Memory B cell (primary cell): ENCODE data around the gene SLC22A12.
"Not testable (repeated sequence)": the region's sequence is repeated elsewhere in the genome, so short reads cannot be mapped to it uniquely, and the experiment has no call there.

Source experiments
- ATAC-seq: fragments of 150-1000 bp; cut with Tn5 transposase; 2 replicates; pipeline ENCODE4 v1.10.0; 2021; ENCODE audit warnings: low read depth, mild to moderate bottlenecking, moderate library complexity
- DNase-seq, 2 donors: peaks; one replicate each; pipeline ENCODE4 v3.0.0; 2022; ENCODE audit warnings: low spot score in 2 of 2
- H3K27ac Mint-ChIP-seq: one replicate; pipeline ENCODE4 v1.8.0; 2022; ENCODE audit warnings: mild to moderate bottlenecking, moderate library complexity, mixed read lengths
- H3K27me3 Mint-ChIP-seq: one replicate; pipeline ENCODE4 v1.8.0; 2022; ENCODE audit warnings: mixed read lengths
- H3K36me3 Mint-ChIP-seq: one replicate; pipeline ENCODE4 v1.8.0; 2022; ENCODE audit warnings: mild to moderate bottlenecking, mixed read lengths
- H3K4me1 Mint-ChIP-seq: one replicate; pipeline ENCODE4 v1.8.0; 2022; ENCODE audit warnings: mixed read lengths
- H3K4me3 Mint-ChIP-seq: one replicate; pipeline ENCODE4 v1.8.0; 2022; ENCODE audit warnings: mild to moderate bottlenecking, moderate library complexity, mixed read lengths
- H3K9me3 Mint-ChIP-seq: one replicate; pipeline ENCODE4 v1.8.0; 2022; ENCODE audit warnings: mixed read lengths

The SLC22A12 gene

DNA sequence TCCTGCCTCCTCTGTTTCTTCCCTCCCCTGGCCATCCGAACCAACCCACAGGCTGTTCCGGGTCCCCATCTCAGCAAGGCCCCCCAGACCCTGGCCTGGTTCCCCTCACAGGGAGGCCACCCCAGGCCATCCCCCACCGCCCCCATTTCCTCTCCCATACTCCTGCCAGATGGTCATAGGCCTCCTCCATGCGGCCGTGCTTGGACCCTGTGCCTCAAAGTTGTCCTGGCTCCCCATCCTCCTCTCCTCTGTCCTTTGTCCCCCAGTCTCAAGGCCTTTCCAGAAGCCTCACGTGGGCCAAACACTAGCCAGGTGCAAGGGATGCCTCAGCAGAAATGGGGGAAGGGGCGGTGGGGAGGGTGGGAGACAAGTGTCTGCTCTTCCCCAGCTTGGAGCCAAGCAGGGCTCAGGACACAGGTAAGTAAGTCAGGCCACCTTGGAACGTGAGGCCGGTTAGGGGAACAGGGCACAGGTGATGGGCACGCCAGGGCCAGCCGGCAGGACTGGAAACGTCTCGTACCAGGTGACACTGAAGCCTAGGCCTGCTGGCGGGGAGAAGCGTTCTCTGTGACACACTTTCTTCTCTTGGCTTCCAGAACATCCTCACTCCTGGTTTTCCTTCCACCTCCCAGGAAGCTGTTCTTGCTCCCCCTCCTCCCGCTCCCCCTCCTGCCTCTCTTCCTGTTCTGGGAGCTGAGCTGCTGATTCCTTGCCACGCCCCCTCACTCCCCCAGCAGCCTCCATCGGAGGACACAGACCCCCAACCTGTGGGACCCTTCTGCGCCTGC, 31.5 kb upstream of the SLC22A12 start:
- ATAC-seq (no peak), DNase-seq (no peak)
- no peak overlapping the region for H3K27ac Mint-ChIP-seq
- H3K27me3 Mint-ChIP-seq = peaks cover 23% of the 10 kb centered on the region
- H3K4me3 Mint-ChIP-seq = no peak overlapping the region
- no peaks in the 10 kb centered on the region for H3K36me3 Mint-ChIP-seq
- no peaks in the 10 kb centered on the region for H3K9me3 Mint-ChIP-seq
- H3K4me1 Mint-ChIP-seq = peaks cover 3% of the 10 kb centered on the region

DNA sequence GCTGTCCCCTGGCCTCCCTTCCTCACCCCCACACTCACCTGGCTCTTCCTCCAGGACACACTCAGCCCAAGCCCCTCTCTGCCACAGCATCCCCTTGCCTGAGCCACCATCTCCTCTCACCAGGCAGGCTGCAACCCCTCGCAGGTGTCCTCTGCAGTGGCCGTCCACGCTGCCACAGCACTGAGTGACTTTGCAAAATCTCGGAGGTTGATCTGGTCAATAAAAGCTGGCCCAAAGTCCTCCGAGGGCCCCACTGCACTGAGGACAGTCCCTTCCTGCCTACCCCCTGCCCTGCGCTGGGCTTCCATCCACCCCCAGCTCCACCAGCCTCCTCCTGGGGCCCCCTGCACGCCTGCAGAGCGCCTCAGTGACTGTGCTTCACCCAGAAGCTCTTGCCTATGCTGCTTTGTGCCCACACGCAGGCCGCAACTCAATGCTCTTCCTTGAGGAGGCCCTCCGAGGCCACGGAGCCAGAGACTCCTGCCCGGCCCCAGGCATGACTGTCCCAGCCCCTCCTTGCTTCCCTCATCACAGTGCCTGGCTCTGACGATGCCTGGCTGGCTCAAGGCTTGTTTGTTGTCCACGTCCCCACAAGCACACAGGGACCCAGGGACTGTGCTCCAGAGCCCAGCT, 30.8 kb upstream of the SLC22A12 start:
- peaks cover 3% of the 10 kb centered on the region for H3K4me1 Mint-ChIP-seq
- DNase-seq (no peak), ATAC-seq (no peak)
- H3K27ac Mint-ChIP-seq = no peak overlapping the region
- peaks cover 25% of the 10 kb centered on the region for H3K27me3 Mint-ChIP-seq
- H3K9me3 Mint-ChIP-seq = no peaks in the 10 kb centered on the region
- H3K36me3 Mint-ChIP-seq = no peaks in the 10 kb centered on the region
- no peak overlapping the region for H3K4me3 Mint-ChIP-seq

DNA sequence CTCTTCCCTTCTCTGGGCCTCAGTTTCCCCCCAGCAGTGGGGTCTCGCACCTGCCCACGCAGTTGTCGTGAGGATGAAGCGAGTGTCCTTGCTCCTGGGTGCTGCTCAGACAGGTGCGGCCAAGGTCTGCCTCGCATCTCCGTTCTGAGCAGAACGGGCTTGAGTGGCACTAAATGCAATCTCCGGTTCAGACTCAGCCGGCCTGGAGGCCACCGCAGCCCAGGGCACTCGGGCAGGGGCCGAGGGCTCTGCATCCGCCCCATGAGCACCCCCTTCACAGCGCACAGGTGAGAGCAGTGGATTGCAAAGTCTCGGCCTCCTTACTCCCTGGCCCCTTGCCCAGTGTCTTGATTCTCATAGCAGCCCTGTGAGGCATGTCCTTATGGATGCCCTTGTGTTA, 30.1 kb upstream of the SLC22A12 start:
- DNase-seq (no peak), ATAC-seq (no peak)
- Mint-ChIP-seq H3K9me3 (no peaks in the 10 kb centered on the region), H3K4me3 (no peak overlapping the region), H3K27ac (no peak overlapping the region), H3K27me3 (peaks cover 25% of the 10 kb centered on the region), H3K4me1 (peaks cover 3% of the 10 kb centered on the region), H3K36me3 (no peaks in the 10 kb centered on the region)

DNA sequence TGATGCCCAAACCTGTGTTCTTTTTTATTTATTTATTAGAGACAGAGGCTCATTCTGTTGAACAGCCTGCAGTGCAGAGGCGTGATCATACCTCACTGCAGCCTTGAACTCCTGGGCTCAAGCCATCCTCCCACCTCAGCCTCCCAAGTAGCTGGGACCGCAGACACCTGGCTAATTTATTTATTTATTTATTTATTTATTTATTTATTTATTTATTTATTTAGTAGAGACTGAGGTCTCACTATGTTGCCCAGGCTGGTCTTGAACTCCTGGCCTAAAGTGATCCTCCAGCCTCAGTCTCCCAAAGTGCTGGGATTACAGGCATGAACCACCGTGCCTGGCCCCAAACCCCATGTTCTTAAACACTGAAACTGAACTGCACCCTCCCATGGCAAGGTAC, 29.6 kb upstream of the SLC22A12 start:
- H3K36me3 Mint-ChIP-seq, ATAC-seq, H3K27ac Mint-ChIP-seq, H3K4me1 Mint-ChIP-seq, H3K9me3 Mint-ChIP-seq, DNase-seq, H3K4me3 Mint-ChIP-seq: not testable (repeated sequence)
- peaks cover 25% of the 10 kb centered on the region for H3K27me3 Mint-ChIP-seq

DNA sequence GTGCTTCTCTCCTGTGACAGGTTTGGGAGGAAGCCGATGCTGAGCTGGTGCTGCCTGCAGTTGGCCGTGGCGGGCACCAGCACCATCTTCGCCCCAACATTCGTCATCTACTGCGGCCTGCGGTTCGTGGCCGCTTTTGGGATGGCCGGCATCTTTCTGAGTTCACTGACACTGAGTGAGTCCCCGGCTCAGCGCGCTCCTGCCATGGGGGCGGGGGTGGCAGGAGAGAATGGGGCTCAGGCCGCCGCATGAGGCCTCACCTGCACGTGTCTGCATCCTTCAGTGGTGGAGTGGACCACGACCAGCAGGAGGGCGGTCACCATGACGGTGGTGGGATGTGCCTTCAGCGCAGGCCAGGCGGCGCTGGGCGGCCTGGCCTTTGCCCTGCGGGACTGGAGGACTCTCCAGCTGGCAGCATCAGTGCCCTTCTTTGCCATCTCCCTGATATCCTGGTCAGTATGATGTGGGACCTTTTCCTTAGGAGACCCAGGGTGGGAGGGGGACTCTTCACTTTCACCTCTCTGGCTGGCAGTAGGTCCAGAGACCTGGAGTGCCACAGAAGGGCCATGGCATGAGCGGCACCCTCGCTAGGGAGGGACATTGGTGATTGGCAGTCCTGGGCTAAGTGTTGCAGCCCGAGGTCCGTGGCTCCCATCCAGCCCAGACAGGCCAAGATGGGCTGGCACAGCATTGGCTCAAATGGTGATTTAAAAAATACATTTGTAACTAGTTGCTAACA, 28.9 kb upstream of the SLC22A12 start:
- Mint-ChIP-seq H3K36me3 (no peaks in the 10 kb centered on the region), H3K4me3 (no peak overlapping the region), H3K27ac (no peak overlapping the region), H3K27me3 (peaks cover 27% of the 10 kb centered on the region), H3K4me1 (peaks cover 5% of the 10 kb centered on the region), H3K9me3 (no peaks in the 10 kb centered on the region)
- ATAC-seq = no peak
- no peak for DNase-seq

DNA sequence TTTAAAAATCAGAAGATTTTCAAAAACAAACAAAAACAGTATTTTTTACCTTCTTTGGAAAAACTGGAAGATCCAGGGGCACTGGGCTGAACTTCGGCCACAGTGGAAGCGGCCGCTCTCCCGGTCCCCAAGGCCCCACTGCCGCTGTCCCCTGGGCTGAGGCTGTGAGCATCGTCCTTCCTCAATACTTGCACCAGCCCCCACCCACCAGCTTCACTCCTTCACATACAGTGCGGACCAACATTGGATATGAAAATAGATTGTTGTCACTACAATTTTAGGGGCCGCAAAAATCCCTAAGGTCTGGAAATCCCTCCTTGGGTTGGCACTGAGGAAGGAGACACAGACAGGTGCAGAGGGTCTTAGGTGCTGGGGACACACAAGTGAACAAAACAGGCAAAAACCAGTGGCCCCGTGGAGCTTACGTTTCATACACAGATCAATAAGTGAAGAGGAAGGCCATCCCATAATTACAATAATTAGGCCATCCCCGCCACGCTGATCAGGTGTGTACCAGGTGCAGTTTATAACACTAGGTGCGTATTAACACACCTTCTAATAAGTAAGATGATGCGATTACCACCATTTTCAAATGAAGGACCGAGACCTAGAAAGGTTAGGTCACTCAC, 28.2 kb upstream of the SLC22A12 start:
- Mint-ChIP-seq H3K4me1 (peaks cover 5% of the 10 kb centered on the region), H3K4me3 (no peak overlapping the region), H3K36me3 (no peaks in the 10 kb centered on the region), H3K9me3 (no peaks in the 10 kb centered on the region), H3K27me3 (peaks cover 25% of the 10 kb centered on the region), H3K27ac (no peak overlapping the region)
- ATAC-seq (no peak), DNase-seq (no peak)

DNA sequence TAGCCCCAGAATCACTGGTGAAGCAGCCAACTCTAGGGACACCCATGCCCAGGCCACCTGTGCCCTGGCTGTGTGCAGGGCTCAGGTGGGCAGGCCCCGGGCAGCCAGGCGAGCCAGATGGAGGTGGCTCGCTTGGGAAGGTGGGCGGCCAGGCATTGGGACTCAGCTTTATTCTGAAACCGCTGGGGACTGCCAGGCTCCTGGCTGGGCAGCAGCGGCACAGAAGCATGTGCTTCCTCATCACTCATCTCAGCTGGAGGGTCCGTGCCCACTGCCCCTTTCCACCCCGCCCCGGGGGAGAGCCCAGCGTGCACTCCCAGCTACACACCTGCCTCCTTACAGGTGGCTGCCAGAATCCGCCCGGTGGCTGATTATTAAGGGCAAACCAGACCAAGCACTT, 27.1 kb upstream of the SLC22A12 start:
- H3K27me3 Mint-ChIP-seq = peaks cover 20% of the 10 kb centered on the region
- H3K9me3 Mint-ChIP-seq = no peaks in the 10 kb centered on the region
- no peaks in the 10 kb centered on the region for H3K36me3 Mint-ChIP-seq
- DNase-seq = no peak
- H3K4me3 Mint-ChIP-seq = no peak overlapping the region
- no peak for ATAC-seq
- H3K27ac Mint-ChIP-seq = no peak overlapping the region
- peaks cover 5% of the 10 kb centered on the region for H3K4me1 Mint-ChIP-seq

DNA sequence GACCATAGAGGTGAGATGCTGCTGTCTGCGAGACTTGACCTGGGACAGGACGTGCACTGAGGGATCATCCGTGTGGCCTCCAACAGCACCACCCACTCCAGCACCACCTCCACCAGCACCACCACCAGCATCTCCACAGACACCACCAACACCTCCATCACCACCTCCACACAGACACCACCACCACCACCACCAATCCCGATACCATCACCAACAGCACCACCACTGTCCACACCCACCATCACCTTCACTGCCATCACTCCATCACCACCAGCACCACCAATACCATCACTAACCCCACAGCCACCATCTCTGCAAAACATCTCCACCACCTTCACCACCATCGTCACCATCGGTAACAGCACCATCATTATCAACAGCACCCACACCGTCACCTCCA, 26.6 kb upstream of the SLC22A12 start:
- H3K36me3 Mint-ChIP-seq = no peaks in the 10 kb centered on the region
- H3K27ac Mint-ChIP-seq = no peak overlapping the region
- H3K4me1 Mint-ChIP-seq = peaks cover 5% of the 10 kb centered on the region

DNA sequence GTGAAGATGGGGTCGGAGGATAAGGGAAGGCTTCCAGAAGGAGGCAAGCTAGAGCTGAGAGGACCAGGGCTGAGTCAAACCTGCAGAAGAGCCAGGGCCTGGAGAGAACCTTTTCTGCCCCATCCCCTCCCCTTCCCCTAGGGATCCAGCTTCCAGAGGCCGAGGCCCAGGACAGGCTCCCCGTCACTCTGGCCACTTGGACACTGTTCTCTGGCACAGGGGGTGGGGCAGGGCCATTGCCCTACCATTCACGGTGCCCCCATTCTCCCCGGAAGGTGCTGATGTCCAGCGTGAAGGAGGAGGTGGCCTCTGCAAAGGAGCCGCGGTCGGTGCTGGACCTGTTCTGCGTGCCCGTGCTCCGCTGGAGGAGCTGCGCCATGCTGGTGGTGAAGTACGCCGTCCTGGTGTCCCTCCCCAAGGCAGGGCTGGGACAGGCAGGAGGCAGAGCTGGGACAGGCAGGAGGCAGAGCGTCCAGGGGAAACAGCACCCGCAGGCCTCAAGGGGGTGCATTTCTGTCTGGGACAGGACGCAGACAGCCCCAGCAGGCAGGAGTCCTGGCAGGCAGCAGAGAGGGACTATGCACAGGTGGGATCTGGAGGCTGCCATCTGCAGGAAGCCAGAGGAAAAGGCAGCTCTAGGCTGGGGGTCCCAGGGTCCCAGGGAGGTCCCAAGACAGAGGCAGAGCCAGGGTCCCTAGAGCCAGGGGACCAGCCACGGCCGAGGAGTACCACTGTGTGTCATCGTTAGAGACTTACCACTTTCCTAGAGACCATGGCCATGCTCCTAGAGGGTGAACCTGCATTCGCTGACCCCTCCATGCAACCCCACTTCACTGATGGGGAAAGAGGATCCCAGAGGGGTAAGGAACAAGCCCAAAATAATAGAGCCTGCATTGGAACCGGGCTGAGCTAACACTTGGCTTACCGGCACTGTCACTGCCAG, 25.8 kb upstream of the SLC22A12 start:
- Mint-ChIP-seq H3K4me3 (no peak overlapping the region), H3K4me1 (peaks cover 5% of the 10 kb centered on the region), H3K36me3 (no peaks in the 10 kb centered on the region), H3K27me3 (peaks cover 15% of the 10 kb centered on the region), H3K9me3 (no peaks in the 10 kb centered on the region), H3K27ac (no peak overlapping the region)
- ATAC-seq (no peak), DNase-seq (no peak)

More for the DNA sequence above, 26.6 kb upstream of the SLC22A12 start:
- Mint-ChIP-seq H3K4me3 (no peak overlapping the region), H3K27me3 (peaks cover 17% of the 10 kb centered on the region), H3K9me3 (no peaks in the 10 kb centered on the region)
- no peak for ATAC-seq
- DNase-seq = no peak

DNA sequence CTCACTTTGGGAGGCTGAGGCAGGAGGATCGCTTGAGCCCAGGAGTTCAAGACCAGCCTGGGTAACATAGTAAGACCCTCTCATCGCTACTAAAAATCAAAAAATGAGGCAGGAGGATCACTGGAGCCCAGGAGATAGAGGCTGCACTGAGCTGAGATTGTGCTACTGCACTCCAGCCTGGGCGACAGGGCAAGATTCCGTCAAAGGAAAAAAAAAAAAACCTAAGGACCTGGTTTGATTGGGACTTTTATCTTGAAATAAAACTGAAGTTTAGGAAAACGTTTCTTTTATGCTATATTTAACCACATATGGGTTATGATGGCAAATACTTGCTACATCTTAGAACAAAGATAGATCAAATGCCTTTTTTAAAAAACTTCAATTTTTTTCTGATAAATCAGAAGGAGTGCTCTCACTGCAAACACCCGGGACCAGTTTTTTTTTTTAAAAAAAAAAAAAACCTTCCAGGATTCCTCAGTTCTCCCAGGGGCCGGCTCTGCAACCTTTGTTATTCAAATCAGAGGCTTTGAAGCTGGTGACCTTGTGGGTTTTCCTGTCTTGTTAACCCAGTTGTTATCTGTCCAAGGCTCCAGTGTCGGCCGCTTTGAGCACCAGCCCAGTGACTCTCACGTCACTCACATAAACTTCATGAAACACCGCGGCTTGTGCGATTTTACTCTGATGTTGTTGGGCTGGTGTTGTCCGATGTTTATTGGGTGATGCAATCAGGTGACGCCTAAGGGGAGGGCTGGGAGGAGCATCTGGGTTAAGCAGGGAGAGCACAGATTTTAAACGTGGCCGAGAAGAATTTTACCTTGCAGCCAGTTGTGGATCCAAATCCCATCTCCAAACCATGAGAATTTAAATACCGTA, 24.7 kb upstream of the SLC22A12 start:
- Mint-ChIP-seq H3K27ac (no peak overlapping the region), H3K9me3 (no peaks in the 10 kb centered on the region), H3K4me1 (peaks cover 5% of the 10 kb centered on the region), H3K27me3 (peaks cover 8% of the 10 kb centered on the region), H3K4me3 (no peak overlapping the region), H3K36me3 (no peaks in the 10 kb centered on the region)
- DNase-seq (no peak), ATAC-seq (peak; percentile 24)

DNA sequence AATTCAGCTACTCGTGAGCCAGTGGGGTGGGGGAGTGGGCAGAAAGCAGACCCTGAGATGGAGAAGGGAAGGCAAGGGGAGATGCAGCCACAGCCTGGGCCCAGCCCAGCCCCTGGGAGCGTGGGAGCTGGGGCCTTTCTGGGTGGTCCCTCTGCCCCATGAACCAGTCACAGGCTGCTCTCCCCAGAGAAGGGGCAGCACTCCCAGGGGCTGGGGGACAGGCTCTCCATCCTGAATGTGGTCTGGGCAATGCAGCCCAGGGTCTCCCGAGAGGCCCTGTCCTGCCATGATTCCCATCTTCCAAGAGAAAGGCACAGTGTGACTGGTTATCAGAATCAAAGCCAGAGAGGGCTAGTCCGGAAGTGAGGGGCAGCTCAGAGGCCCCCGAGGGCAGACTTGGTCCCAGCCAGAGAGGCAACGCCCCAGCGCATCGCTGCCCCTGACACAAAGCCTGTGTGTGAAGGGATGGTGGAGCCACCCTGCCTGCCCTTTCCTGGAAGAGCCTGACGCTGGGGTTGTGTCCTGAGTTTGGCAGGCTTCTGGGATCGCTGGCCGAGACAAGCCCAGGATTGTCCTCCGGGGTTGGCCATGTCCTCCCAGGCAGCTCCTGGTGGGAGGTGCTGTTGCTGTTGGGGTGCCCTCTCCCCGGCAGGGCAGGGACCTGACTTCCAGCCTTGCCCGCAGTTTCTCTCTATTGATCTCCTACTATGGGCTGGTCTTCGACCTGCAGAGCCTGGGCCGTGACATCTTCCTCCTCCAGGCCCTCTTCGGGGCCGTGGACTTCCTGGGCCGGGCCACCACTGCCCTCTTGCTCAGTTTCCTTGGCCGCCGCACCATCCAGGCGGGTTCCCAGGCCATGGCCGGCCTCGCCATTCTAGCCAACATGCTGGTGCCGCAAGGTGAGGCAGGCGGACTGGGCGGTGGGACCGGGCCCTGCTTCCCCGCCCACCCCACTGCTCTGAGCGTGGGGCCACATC, 23.8 kb upstream of the SLC22A12 start:
- ATAC-seq (no peak), DNase-seq (no peak)
- Mint-ChIP-seq H3K27ac (no peak overlapping the region), H3K27me3 (peaks cover 10% of the 10 kb centered on the region), H3K36me3 (no peaks in the 10 kb centered on the region), H3K4me1 (peaks cover 5% of the 10 kb centered on the region), H3K9me3 (no peaks in the 10 kb centered on the region), H3K4me3 (no peak overlapping the region)
